LNCaP clone FGC (cell line): ENCODE data around the gene PIM1.

Source experiments
- DNase-seq: peaks from one replicate; pipeline ENCODE4 v3.0.0-alpha.2; 2011; ENCODE audit warnings: low read depth
- H3K4me3 ChIP-seq: 2 replicates; pipeline ENCODE4 v1.5.1; 2011; ENCODE audit warnings: mild to moderate bottlenecking, low read depth, low read length, control low read depth
- CTCF ChIP-seq: IDR thresholded peaks from 2 replicates; pipeline ENCODE4 v1.5.1; 2012; ENCODE audit warnings: mild to moderate bottlenecking; ENCODE audit not compliant: control insufficient read depth, insufficient read depth; ENCODE audit errors: extremely low read depth

The PIM1 gene

GRCh38 chr6:37169496-37170272 is at the start of gene PIM1:
Gene PIM1 (plus strand): TSS chr6:37170152. CDS start chr6:37170576, 424 bp downstream.
- peak within 1 kb of the TSS; percentile 74 for H3K4me3 ChIP-seq
- peak; percentile 73 for DNase-seq
- TF ChIP-seq CTCF: no peak

- H3K4me3 ChIP-seq: no peak overlapping the region
- no peak for DNase-seq
- no peak for TF ChIP-seq CTCF
These were observed 48.4 kb upstream of the PIM1 start for GRCh38 chr6:37121556-37121955.

GRCh38 chr6:37122861-37123260 is 47.1 kb upstream of the PIM1 start:
- H3K4me3 ChIP-seq: no peak overlapping the region
- no peak for DNase-seq
- no peak for TF ChIP-seq CTCF

- H3K4me3 ChIP-seq: no peak overlapping the region
- no peak for TF ChIP-seq CTCF
- no peak for DNase-seq
These were observed 45.8 kb upstream of the PIM1 start for GRCh38 chr6:37123957-37124729.

- TF ChIP-seq CTCF: no peak
- no peak for DNase-seq
- H3K4me3 ChIP-seq: no peak overlapping the region
These were observed 44.0 kb upstream of the PIM1 start for GRCh38 chr6:37125774-37126492.

GRCh38 chr6:37126493-37126958 is 43.4 kb upstream of the PIM1 start:
- DNase-seq: no peak
- no peak overlapping the region for H3K4me3 ChIP-seq
- no peak for TF ChIP-seq CTCF
